T-helper 17 cell (primary cell): Measurements from ENCODE around the gene CCDC85A. TPM values are rescaled to one million over a fixed set of nuclear protein-coding genes. Genes with fewer than 3 reads are reported as not detected.
"Not testable (repeated sequence)": the region's sequence is repeated elsewhere in the genome, so short reads cannot be mapped to it uniquely, and the experiment has no call there.

Source experiments
- ATAC-seq: fragments of 150-1000 bp; cut with Tn5 transposase; 2 replicates; pipeline ENCODE4 v1.10.0; 2021; ENCODE audit warnings: mild to moderate bottlenecking, moderate library complexity
- DNase-seq, 3 donors: peaks; one replicate each; pipeline versions ENCODE4 v3.0.0 to v3.0.0-alpha.2; 2020 to 2021
- H3K9me3 ChIP-seq: one replicate; pipeline ENCODE4 v1.7.0; 2013; ENCODE audit warnings: low read length, mild to moderate bottlenecking; ENCODE audit not compliant: control insufficient read depth, poor library complexity, severe bottlenecking
- H3K27ac Mint-ChIP-seq: one replicate; pipeline ENCODE4 v1.8.0; 2022; ENCODE audit warnings: mild to moderate bottlenecking, moderate library complexity, mixed read lengths
- H3K27me3 Mint-ChIP-seq: one replicate; pipeline ENCODE4 v1.8.0; 2022; ENCODE audit warnings: mixed read lengths
- H3K36me3 Mint-ChIP-seq: one replicate; pipeline ENCODE4 v1.8.0; 2022; ENCODE audit warnings: low read depth, mixed read lengths
- H3K4me1 Mint-ChIP-seq: one replicate; pipeline ENCODE4 v1.8.0; 2022; ENCODE audit warnings: mild to moderate bottlenecking, mixed read lengths
- H3K4me3 Mint-ChIP-seq: one replicate; pipeline ENCODE4 v1.8.0; 2022; ENCODE audit warnings: mild to moderate bottlenecking, moderate library complexity, mixed read lengths
- total RNA-seq, 4 donors: library from RNA in 2 of 4; stranded (reverse) in 2 of 4; gene quantifications; one replicate each; pipeline ENCODE4 v1.2.3 and lab custom pipeline; 2022 to 2026

Gene CCDC85A
- total RNA-seq (not detected), total RNA-seq (lab: John Stamatoyannopoulos, UW) (0 reads per million in 2 donors)

GRCh38 chr2:56183643-56184499 is at the start of gene CCDC85A:
CCDC85A (plus strand) TSS chr2:56183990; CDS start chr2:56184625, 635 bp downstream.
- peak; percentile 80 for ATAC-seq
- Mint-ChIP-seq H3K4me3 (peak within 1 kb of the TSS; percentile 72), H3K27ac (no peak within 1 kb of the TSS)

GRCh38 chr2:56134861-56135260 is 48.9 kb upstream of the CCDC85A start:
- no peaks in the 10 kb centered on the region for H3K36me3 Mint-ChIP-seq
- H3K27me3 Mint-ChIP-seq = no peaks in the 10 kb centered on the region
- DNase-seq (no peak), ATAC-seq (no peak)
- H3K4me3 Mint-ChIP-seq = no peak overlapping the region
- H3K27ac Mint-ChIP-seq = no peak overlapping the region
- H3K9me3 ChIP-seq = no peaks in the 10 kb centered on the region
- no peaks in the 10 kb centered on the region for H3K4me1 Mint-ChIP-seq

More at GRCh38 chr2:56183643-56184499, at the start of gene CCDC85A:
- no peaks in the 10 kb centered on the region for H3K9me3 ChIP-seq
- Mint-ChIP-seq H3K4me1 (peaks cover 9% of the 10 kb centered on the region), H3K36me3 (no peaks in the 10 kb centered on the region), H3K27me3 (peaks cover 74% of the 10 kb centered on the region)
- peak in 2 of 3 donors; percentile 18 to 39 for DNase-seq

- not testable (repeated sequence) for H3K36me3 Mint-ChIP-seq, H3K4me3 Mint-ChIP-seq, DNase-seq, H3K9me3 ChIP-seq, H3K4me1 Mint-ChIP-seq, ATAC-seq, H3K27ac Mint-ChIP-seq, H3K27me3 Mint-ChIP-seq
Measured at GRCh38 chr2:56142497-56143061, 41.2 kb upstream of the CCDC85A start.

- H3K36me3 Mint-ChIP-seq = no peaks in the 10 kb centered on the region
- no peak for ATAC-seq
- H3K27ac Mint-ChIP-seq = no peak overlapping the region
- no peaks in the 10 kb centered on the region for H3K9me3 ChIP-seq
- H3K27me3 Mint-ChIP-seq = peaks cover 12% of the 10 kb centered on the region
- no peaks in the 10 kb centered on the region for H3K4me1 Mint-ChIP-seq
- no peak for DNase-seq
- H3K4me3 Mint-ChIP-seq = no peak overlapping the region
Measured at GRCh38 chr2:56147907-56148306, 35.9 kb upstream of the CCDC85A start.

GRCh38 chr2:56148825-56149224 is 35.0 kb upstream of the CCDC85A start:
- Mint-ChIP-seq H3K27ac (no peak overlapping the region), H3K4me1 (no peaks in the 10 kb centered on the region), H3K27me3 (peaks cover 12% of the 10 kb centered on the region), H3K4me3 (no peak overlapping the region), H3K36me3 (no peaks in the 10 kb centered on the region)
- ATAC-seq (no peak), DNase-seq (no peak)
- no peaks in the 10 kb centered on the region for H3K9me3 ChIP-seq

GRCh38 chr2:56151841-56152240 is 31.9 kb upstream of the CCDC85A start:
- no peak overlapping the region for H3K27ac Mint-ChIP-seq
- H3K36me3 Mint-ChIP-seq = no peaks in the 10 kb centered on the region
- no peaks in the 10 kb centered on the region for H3K4me1 Mint-ChIP-seq
- ATAC-seq (no peak), DNase-seq (no peak)
- peaks cover 6% of the 10 kb centered on the region for H3K27me3 Mint-ChIP-seq
- no peaks in the 10 kb centered on the region for H3K9me3 ChIP-seq
- no peak overlapping the region for H3K4me3 Mint-ChIP-seq

GRCh38 chr2:56155188-56155587 is 28.6 kb upstream of the CCDC85A start:
- no peaks in the 10 kb centered on the region for H3K4me1 Mint-ChIP-seq
- ATAC-seq = no peak

GRCh38 chr2:56159875-56160274 is 23.9 kb upstream of the CCDC85A start:
- not testable (repeated sequence) for ATAC-seq, H3K9me3 ChIP-seq, H3K27me3 Mint-ChIP-seq, DNase-seq, H3K4me1 Mint-ChIP-seq, H3K27ac Mint-ChIP-seq, H3K36me3 Mint-ChIP-seq, H3K4me3 Mint-ChIP-seq

More at GRCh38 chr2:56155188-56155587, 28.6 kb upstream of the CCDC85A start:
- H3K4me3 Mint-ChIP-seq = no peak overlapping the region
- no peak overlapping the region for H3K27ac Mint-ChIP-seq
- no peaks in the 10 kb centered on the region for H3K9me3 ChIP-seq
- no peaks in the 10 kb centered on the region for H3K27me3 Mint-ChIP-seq
- DNase-seq = no peak
- no peaks in the 10 kb centered on the region for H3K36me3 Mint-ChIP-seq

- no peaks in the 10 kb centered on the region for H3K9me3 ChIP-seq
- no peaks in the 10 kb centered on the region for H3K4me1 Mint-ChIP-seq
- no peaks in the 10 kb centered on the region for H3K36me3 Mint-ChIP-seq
- H3K27ac Mint-ChIP-seq = no peak overlapping the region
- ATAC-seq (no peak), DNase-seq (no peak)
- H3K4me3 Mint-ChIP-seq = no peak overlapping the region
- H3K27me3 Mint-ChIP-seq = no peaks in the 10 kb centered on the region
Measured at GRCh38 chr2:56167616-56168562, 15.9 kb upstream of the CCDC85A start.

- Mint-ChIP-seq H3K4me1 (no peaks in the 10 kb centered on the region), H3K4me3 (no peak overlapping the region), H3K36me3 (no peaks in the 10 kb centered on the region), H3K27me3 (no peaks in the 10 kb centered on the region), H3K27ac (no peak overlapping the region)
- DNase-seq (no peak), ATAC-seq (no peak)
- H3K9me3 ChIP-seq = no peaks in the 10 kb centered on the region
Measured at GRCh38 chr2:56169521-56169920, 14.3 kb upstream of the CCDC85A start.

GRCh38 chr2:56170504-56170903 is 13.3 kb upstream of the CCDC85A start:
- Mint-ChIP-seq H3K27me3 (no peaks in the 10 kb centered on the region), H3K36me3 (no peaks in the 10 kb centered on the region), H3K27ac (no peak overlapping the region), H3K4me1 (no peaks in the 10 kb centered on the region), H3K4me3 (no peak overlapping the region)
- DNase-seq (no peak), ATAC-seq (no peak)
- H3K9me3 ChIP-seq = no peaks in the 10 kb centered on the region

GRCh38 chr2:56170988-56171387 is 12.8 kb upstream of the CCDC85A start:
- H3K4me3 Mint-ChIP-seq = no peak overlapping the region
- DNase-seq = no peak
- no peaks in the 10 kb centered on the region for H3K9me3 ChIP-seq
- H3K36me3 Mint-ChIP-seq = no peaks in the 10 kb centered on the region
- H3K27ac Mint-ChIP-seq = no peak overlapping the region
- H3K4me1 Mint-ChIP-seq = no peaks in the 10 kb centered on the region
- no peak for ATAC-seq
- no peaks in the 10 kb centered on the region for H3K27me3 Mint-ChIP-seq

GRCh38 chr2:56175779-56176178 is 8.0 kb upstream of the CCDC85A start:
- H3K36me3 Mint-ChIP-seq = no peaks in the 10 kb centered on the region
- peaks cover 21% of the 10 kb centered on the region for H3K27me3 Mint-ChIP-seq
- no peaks in the 10 kb centered on the region for H3K9me3 ChIP-seq
- no peak overlapping the region for H3K27ac Mint-ChIP-seq
- DNase-seq (no peak), ATAC-seq (no peak)
- no peak overlapping the region for H3K4me3 Mint-ChIP-seq
- H3K4me1 Mint-ChIP-seq = no peaks in the 10 kb centered on the region
